ENCODE results near the gene FDXR.

Gene FDXR

GRCh38 chr17:74898376-74898946 lies 25.7 kb upstream of the FDXR start:
- peak; percentile 30 for DNase-seq

DNA sequence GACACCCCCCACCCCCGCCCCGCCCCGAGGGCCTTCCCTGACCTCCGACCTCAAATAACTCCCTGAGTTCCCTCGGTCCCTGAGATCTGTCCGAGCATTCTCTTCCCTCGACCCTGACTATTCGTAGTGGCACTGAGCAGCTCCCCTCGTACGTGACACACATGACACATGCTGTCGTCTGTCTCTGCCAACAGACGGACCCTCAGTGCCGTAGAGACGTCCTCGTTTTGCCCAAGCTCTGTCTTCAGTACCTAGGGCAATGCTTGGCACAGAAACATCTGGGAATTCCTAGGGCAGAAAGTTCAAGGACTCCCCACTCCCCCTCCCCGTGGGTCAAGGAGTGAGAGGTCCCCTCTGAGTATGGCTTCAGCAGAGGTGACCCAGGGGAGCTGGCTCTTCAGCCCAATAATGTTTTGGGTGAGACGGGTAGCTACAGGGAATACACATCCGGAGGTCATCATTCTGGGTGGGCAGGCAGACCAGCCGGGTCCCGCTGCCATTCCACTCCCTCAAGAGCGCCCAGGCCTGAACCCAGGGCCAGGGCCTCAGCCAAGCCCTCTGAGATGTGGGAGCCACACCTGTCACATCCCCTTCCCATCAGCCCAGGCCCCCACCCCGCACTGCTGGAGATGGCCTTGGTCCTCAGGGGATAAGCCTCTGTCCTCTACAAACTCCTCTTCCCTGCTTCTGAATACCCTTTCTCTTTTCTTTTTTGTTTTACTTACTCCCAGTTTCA lies 21.3 kb upstream of the FDXR start:
- no peak for DNase-seq

- no peak for DNase-seq
Measured at GRCh38 chr17:74892974-74893911, 20.4 kb upstream of the FDXR start, which contains the start of gene FADS6. FADS6 (minus strand) TSS chr17:74893633; CDS start chr17:74893595, 38 bp downstream.

GRCh38 chr17:74892013-74892841 lies 19.4 kb upstream of the FDXR start:
- DNase-seq = no peak

DNA sequence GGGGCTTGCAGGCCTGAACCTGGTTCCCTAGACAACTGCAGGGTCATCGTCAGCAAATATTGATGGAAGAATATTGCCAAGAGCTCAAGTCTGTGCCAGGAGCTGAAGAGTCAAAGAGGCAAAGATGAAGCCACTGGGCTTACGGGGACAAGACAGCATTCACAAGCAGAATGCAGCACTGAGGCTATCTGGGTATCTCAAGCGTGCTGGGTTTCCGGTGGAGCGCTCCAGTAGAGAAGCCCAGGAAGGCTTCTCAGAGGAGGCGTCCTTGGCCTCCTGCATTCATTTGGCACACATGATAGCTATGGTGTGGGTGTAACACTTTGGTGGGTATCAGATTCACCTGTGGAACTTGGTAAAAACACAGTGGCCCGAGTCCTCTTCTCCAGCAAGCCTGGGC lies 17.8 kb upstream of the FDXR start:
- no peak for DNase-seq

DNA sequence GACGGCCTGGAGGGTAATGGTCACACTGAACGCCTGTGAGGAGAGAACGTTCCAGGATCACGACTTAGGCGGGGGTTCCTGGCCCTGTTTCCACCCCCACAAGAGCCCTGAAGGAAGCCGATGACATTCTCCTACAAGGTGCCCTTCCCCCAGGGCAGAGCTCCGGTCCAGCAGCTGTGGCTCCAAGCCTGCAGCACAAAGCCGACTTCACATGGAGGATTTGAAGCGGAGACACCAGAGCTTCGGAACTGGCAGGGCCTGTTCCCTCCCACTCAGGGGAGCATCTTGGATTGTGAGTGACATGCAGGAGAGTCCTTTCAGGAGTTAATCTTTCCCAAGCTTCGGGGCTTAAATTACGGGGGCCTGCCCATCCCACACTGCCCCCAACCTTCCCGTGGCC lies 15.7 kb upstream of the FDXR start:
- DNase-seq = no peak

- DNase-seq = no peak
Measured at GRCh38 chr17:74883241-74883745, 10.5 kb upstream of the FDXR start.

- DNase-seq = peak; percentile 23
Measured at GRCh38 chr17:74882517-74883240, 9.9 kb upstream of the FDXR start.

- DNase-seq = no peak
Measured at GRCh38 chr17:74881073-74881472, 8.3 kb upstream of the FDXR start.

GRCh38 chr17:74879308-74879707 lies 6.5 kb upstream of the FDXR start:
- no peak for DNase-seq

- DNase-seq = no peak
Measured at GRCh38 chr17:74878658-74879057, 5.9 kb upstream of the FDXR start.

DNA sequence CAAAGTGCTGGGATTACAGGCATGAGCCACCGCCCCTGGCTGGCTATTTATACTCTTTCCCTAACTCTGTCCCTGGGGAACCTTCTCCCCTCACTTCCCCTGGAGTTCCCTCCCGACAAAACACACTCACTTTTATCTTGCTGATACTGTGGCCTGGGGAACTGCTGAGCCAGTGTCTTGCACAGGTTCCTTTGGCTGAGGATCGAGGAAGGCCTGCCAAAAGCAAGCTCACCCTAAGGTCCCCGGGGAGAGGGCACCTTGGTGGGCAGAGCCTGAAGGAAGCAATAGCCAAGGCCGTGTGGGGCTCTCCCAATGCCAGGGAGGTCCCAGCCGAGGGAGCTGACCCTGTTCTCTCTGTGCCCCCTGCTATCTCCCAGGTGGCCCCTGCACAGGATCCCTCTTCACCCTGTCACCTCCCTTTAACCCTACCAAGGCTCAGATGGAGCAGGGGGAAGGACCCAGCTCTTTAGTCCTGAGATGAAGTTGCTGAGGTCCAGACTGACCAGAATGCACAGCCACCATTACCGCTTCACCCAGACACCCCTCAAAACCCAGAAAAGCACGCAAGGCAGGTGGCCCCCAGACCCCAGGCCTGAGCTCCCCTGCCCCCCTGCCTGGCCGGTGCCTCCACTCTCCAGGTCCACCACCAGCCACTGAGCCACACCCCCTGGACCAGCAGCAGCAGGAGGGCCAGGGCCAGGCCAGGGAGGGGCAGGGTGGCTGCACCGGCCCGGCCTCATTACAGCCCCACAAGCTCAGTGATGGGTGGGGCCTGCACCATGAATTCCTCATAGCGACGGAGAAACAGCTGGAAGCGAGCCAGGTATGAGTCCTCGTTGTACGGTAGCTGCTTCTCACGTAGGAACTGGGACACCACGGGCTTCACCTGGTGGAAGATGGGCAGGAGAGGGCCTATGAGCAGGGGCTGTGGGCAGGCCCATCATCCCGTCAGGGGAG lies 5.1 kb upstream of the FDXR start:
- DNase-seq = peak; percentile 70

- no peak for DNase-seq
Measured at GRCh38 chr17:74875977-74876593, 3.3 kb upstream of the FDXR start.

- peak; percentile 76 for DNase-seq
Measured at GRCh38 chr17:74875155-74875976, 2.6 kb upstream of the FDXR start.

- DNase-seq = no peak
Measured at GRCh38 chr17:74874615-74875037, 1.8 kb upstream of the FDXR start.

DNA sequence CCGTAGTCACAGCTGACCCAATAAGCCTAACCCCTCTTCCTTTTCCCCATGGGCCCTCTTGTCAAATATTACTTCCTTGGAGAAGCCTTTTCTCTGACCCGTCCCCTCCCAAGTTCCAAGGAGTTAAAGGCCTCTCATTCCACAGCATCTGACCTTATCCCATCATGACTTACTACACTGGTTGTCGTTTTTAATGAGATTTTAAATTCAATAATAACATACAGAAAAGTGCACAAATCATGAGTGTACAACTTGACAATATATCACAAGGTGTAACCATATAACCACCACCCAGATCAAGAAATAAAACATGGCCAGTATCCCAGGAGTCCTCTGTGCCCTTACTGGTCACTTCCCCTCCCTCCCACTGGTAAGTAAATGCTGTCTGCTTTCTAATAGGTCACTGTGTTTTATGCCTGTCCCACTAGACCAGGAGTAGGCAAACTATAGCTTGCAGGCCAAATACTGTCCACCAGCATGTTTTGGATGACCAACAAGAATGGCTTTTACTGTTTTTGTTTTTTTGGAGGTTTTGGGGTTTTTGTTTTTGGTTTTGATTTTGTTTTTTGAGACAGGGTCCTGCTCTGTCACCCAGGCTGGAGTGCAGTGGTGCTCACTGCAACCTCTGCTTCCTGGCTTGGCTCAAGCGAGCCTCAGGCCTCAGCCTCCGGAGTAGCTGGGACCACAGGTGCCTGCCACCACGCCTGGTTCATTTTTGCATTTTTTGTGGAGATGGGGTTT lies 1.2 kb upstream of the FDXR start:
- peak; percentile 39 for DNase-seq

DNA sequence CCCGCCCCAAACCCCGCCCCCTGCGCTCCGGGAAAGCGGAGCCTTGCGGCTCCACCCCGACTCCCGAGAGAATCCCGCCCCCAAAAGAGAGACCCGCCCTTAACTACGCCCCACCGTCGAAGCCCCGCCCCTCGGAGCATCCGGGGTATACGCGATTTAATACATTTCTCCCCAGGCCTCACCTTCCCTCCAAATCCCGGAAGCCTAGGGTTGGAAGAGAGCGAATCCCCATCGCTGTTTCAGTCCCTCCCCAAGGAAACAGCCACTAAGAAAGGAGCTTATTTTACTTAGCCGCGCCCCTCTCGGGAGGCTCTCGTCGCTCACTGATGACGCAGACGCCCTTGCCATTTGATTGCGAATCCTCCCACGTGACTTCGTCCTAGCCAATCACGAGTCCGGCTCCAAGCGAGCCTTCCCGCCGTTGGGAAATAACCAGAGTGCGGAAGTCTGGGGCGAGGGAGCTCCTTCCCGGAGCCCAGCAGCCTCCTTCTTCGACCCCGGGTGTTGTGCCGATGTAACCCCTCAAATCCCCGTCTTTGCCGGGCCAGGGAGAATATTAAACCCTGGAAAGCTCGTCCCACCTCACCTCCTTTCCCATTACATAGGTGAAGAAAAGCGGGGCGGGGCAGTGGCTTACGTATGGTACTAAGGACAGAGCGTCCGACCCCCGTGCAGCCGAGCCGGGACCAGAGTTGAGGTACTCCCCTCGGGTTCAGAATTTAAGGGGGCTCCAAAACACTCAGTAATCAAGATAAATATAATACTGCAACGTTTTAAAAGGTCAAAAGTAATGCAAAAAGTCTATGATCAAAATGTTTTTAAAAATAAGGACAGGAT lies 461 bp upstream of the FDXR start:
- DNase-seq = peak; percentile 100
